A204.1 (cell line): ENCODE results near the gene CCL4L2.
"Not testable (repeated sequence)": the region's sequence is repeated elsewhere in the genome, so short reads cannot be mapped to it uniquely, and the experiment has no call there.

Experiments
- FAIRE-seq: peaks from 2 replicates; lab custom pipeline; 2012; peaks lifted over from hg19 to GRCh38; lab: Jason Lieb, UNC

CCL4L2 gene

DNA sequence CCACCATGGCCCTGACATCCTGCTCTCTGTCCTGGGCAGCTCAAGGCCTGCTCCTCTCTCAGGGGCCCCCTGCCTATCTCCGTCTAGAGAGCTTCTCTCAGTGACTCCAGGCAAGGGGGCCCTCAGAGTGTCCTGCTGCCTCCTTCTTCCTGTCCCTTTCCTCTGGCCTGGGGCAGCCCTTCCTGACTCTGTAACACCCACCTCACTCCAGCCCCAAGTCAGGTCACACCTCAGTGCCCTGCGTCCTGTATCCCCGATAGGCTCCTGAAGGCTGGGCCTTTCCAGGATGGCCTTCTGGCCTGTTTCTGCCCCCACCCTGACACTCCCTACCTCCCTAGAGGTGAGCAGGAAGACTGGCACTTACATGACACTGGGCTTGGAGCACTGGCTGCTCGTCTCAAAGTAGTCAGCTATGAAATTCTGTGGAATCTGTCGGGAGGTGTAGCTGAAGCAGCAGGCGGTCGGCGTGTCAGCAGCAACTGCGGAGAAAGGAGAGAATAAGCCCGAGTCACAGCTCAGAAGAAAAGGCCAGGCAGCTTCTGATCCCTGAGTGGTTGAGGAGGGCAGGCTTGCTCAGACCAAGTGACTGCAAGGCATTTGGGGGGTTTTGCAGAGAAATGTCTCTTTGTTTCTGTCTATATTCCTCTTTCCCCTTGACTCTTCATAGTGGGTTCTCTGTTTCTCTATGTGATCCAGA, 15.3 kb upstream of the CCL4L2 start:
- no peak for FAIRE-seq

- no peak for FAIRE-seq
Observed at GRCh38 chr17:36196131-36196486, 14.8 kb upstream of the CCL4L2 start.

DNA sequence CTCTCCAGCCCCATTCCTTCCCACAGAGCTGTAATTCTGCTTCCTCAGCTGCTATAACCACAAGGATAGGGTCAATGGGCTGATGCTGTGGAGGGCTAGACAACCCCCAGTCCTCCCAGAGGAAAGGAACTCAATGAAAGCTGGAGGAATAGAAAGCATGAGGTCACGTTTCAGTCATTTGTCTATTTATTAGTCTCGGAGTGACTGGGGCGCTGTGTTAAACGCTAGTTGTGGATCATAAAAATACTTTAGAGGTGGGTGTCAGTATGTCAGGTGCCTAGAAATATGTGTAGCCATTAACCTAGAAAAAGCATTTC, 13.5 kb upstream of the CCL4L2 start:
- no peak for FAIRE-seq

- no peak for FAIRE-seq
Observed at GRCh38 chr17:36198831-36199465, 11.9 kb upstream of the CCL4L2 start.

GRCh38 chr17:36201102-36201501, 9.8 kb upstream of the CCL4L2 start:
- FAIRE-seq: not testable (repeated sequence)

GRCh38 chr17:36201506-36201905, 9.4 kb upstream of the CCL4L2 start:
- not testable (repeated sequence) for FAIRE-seq

GRCh38 chr17:36203335-36203734, 7.5 kb upstream of the CCL4L2 start:
- no peak for FAIRE-seq

- FAIRE-seq: no peak
Observed at GRCh38 chr17:36204724-36205500, 6.0 kb upstream of the CCL4L2 start.

DNA sequence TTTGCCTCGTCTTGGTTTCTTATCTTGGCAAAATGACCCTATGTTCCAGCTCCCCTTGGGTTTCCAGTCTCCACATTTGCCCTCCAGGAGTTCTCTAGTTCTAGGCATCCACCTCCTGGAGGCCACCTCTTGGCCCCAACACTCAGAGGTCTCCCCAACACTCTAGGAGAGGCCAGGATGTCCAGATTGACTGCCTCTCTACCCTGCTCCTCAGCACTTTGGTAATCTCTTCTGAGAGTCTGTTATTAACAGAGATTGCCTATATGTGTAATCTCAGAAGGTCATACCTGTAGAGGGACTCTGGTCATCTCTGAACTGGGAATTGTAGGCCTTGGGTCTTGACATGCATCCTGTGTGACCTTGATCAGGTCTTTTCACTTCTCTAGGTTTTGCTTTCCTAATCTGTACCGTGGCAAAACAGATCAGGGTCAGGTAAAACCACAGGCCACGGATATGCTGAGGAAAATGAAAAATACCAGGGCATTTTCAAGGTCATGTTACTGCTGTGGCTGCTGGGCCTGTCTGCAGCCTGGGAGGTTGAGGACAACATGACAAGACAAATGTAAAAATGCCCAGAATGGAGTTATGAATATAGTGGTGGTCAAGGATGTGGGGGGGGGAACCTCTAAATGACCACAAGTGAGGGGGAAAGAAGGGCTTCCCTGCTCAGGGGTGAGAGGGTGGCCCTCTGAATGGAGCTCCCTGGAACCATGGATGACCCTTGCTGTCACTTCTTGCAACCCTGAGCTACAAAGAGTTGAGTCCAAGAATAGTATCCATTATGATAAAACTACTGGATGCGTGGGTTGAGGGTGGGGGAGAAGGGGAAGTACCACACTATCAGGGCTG, 5.0 kb upstream of the CCL4L2 start:
- FAIRE-seq: no peak

DNA sequence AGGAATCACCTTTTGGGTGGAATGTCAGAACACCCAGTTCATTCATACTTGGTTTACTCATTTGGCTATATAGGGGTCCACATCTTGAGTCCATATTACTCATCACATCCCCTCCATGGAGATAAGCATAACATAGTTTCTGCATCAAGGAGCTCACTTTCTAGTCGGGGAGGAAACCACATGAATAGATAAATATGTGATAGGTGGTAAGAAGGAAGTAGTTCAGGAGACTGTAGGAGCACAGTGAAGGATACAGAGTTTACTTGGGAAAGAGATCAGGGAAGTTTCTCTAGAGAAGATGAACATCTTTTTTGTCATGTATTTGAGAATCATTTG, 4.4 kb upstream of the CCL4L2 start:
- not testable (repeated sequence) for FAIRE-seq

- not testable (repeated sequence) for FAIRE-seq
Observed at GRCh38 chr17:36207383-36207782, 3.5 kb upstream of the CCL4L2 start.

- no peak for FAIRE-seq
Observed at GRCh38 chr17:36209575-36209974, 1.3 kb upstream of the CCL4L2 start.

DNA sequence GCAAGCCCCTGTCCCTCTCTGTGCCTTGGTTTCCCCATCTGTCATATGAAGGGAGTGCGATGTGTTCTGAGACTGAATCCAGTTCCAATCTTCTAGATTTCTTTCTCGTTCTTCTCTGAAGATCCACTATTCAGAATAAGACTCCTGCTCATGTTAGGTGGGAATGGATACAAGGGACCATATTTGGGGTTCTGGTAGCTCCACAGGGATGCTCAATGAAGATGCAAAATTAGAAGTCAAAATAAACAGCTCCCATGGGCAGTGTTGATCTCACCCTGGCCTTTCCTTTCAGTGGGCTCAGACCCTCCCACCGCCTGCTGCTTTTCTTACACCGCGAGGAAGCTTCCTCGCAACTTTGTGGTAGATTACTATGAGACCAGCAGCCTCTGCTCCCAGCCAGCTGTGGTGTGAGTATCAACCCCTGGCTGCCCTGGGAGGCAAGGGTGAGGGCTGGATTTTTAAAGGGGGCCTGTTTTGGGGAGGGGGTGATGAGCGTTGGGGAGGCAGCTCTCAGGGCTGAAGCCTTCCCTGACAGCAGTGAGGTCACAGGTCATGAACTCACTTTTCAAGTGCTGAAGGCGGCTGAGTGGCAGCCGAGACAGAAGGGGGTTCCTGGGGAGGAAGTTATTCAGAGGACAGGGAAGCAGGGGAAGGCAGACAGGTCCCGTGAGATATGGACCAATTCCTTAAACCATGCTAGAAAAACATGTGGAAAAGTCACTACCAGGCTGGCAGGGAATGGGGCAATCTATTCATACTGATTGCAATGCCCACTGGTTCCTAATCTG, 815 bp downstream of the CCL4L2 start:
- not testable (repeated sequence) for FAIRE-seq

DNA sequence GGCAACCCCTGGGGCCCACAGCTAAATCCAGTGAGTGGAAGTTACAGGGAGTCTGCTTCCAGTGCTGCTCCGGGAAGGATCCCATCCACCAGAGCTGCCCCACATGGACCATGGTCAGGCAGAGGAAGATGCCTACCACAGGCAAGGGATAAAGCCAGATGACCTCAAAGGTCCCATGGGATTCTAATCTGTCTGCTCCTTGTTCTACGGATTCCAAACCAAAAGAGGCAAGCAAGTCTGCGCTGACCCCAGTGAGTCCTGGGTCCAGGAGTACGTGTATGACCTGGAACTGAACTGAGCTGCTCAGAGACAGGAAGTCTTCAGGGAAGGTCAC, 1.4 kb downstream of the CCL4L2 start:
- FAIRE-seq: no peak

DNA sequence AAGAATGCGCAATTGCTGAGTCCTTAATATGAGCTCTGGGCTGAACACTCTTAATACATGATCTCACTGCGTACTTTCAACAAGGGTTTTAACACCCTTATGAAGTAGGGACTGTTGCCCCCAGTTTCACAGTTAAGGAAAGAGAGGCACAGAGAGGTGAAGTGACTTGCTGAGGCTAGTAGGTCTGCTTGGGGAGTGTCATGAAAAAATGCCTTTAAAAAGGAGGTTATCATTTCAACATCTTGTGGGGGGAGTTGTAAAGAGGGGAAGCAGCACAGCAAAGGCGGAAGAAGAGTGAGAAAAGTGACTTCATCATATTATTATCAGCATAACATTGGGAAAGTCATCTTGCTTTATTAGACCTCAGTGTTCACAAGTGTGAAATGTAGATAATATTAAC, 2.1 kb downstream of the CCL4L2 start:
- FAIRE-seq: no peak

- no peak for FAIRE-seq
Observed at GRCh38 chr17:36213695-36214094, 2.8 kb downstream of the CCL4L2 start.

- FAIRE-seq: no peak
Observed at GRCh38 chr17:36214918-36215317, 4.1 kb downstream of the CCL4L2 start.

DNA sequence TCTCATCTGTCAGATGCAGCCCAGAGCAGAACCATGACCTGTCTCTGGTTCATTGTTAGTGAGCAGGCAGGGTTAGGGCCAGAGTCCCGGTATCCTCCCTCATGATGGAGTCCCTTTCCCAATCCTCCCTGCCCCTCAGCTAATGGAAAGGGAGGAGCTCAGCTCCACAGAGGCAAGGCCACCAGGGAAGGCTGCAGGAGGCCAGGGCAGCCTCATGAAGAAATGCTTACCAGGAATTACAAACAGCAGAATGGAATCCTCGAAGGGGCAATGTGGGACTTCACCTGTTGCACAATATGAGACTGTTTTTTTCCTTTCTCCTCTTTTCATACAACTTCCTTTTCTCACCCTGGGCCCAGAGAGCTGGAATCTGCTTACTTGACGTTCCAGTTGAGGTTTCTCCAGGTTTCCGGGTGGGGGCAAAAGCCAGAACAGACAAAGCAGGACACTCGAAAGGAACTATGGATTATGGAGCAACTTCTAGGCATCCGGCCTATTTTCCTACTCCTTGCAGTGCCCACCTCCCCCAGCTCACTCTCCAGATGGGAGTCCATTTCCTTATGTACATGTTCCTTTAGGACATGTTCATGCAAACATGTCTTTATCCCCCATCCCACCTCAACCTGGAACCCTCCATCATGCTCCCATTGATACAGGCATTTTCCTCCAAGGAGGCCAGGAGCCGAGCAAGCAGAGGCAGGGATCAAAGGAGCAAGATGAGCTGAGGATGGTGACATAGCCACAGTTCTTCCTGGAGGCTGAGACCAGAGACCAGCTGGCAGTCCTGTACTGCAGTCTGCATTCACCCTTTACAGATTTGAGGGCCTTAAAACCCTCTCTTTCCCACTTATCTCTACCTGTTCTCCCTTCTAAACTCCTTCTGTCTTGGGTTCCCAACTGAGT, 4.8 kb downstream of the CCL4L2 start:
- FAIRE-seq: not testable (repeated sequence)

DNA sequence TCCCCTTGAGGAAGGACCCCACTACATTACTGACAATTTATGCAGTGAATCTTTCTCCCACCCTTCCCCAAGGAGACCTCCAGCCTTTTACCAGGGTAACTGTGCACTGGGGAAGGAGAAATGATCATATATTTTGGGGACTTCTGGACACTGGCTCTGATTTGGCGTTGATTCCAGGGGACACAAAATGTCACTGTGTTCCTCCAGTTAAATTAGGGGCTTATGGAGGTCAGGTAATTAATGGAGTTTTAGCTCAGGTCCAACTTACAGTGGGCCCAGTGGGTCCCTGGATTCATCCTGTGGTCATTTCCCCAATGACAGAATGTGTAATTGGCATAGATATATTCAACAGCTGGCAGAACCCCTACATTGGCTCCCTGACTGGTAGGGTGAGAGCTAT, 8.7 kb downstream of the CCL4L2 start:
- not testable (repeated sequence) for FAIRE-seq

DNA sequence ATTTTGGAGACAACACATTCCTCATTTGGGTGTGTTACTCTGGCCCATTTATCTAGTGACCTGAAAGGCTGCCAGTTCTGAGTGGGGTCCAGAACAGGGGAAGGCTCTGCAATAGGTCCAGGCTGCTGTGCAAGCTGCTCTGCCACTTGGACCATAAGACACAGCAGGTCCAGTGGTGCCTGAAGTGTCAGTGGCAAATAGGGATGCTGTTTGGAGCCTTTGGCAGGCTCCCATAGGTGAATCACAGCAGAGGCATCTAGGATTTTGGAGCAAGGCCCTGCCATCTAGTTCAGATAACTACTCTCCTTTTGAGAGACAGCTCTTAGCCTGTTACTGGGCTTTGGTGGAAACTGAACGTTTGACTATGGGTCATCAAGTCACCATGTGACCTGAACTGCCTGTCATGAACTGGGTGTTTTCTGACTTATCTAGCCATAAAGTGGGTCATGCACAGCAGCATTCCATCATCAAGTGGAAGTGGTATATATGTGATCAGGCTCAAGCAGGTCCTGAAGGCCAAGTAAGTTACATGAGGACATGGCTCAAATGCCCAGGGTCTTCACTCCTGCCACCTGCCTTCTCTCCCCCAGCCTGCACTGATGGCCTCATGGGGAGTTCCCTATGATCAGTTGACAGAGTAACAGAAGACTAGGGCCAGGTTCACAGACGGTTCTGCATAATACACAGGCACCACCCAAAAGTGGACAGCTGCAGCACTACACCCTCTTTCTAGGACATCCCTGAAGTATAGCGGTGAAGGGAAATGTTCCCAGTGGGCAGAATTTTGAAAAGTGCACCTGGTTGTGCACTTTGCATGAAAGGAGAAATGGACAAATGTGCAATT, 10.1 kb downstream of the CCL4L2 start:
- not testable (repeated sequence) for FAIRE-seq
